ACC112 (cell line): ENCODE results near the gene RPL36.

Source experiments
- H2AFZ ChIP-seq: fragments of 200-600 bp; sonication (generic); one replicate; pipeline ENCODE4 v1.6.0; 2017; ENCODE audit warnings: antibody characterized with exemption, low read length; ENCODE audit not compliant: unreplicated experiment
- H3K27ac ChIP-seq: fragments of 200-600 bp; sonication (generic); 2 replicates; pipeline ENCODE4 v1.5.1; 2014; ENCODE audit warnings: low read depth, mild to moderate bottlenecking, antibody characterized with exemption, low read length, moderate library complexity
- H3K27me3 ChIP-seq: fragments of 200-600 bp; sonication (generic); 2 replicates; pipeline ENCODE4 v1.6.1; 2014; ENCODE audit warnings: mild to moderate bottlenecking, antibody characterized with exemption, low read length, moderate library complexity, mixed read lengths; ENCODE audit not compliant: insufficient read depth
- H3K36me3 ChIP-seq: fragments of 200-600 bp; sonication (generic); 2 replicates; pipeline ENCODE4 v1.6.1; 2016; ENCODE audit warnings: mild to moderate bottlenecking, antibody characterized with exemption, low read length, moderate library complexity, mixed read lengths; ENCODE audit not compliant: insufficient read depth
- H3K4me1 ChIP-seq: fragments of 200-600 bp; sonication (generic); one replicate; pipeline ENCODE4 v1.6.1; 2016; ENCODE audit warnings: low read length, mixed read lengths; ENCODE audit not compliant: insufficient read depth, unreplicated experiment, control insufficient read depth
- H3K4me3 ChIP-seq: fragments of 200-600 bp; sonication (generic); 2 replicates; pipeline ENCODE4 v1.5.1; 2014; ENCODE audit warnings: mild to moderate bottlenecking, low read depth, low read length
- H3K79me2 ChIP-seq: fragments of 200-600 bp; sonication (generic); one replicate; pipeline ENCODE4 v1.6.0; 2016; ENCODE audit warnings: low read length; ENCODE audit not compliant: control insufficient read depth, unreplicated experiment, insufficient read depth

RPL36 gene

DNA sequence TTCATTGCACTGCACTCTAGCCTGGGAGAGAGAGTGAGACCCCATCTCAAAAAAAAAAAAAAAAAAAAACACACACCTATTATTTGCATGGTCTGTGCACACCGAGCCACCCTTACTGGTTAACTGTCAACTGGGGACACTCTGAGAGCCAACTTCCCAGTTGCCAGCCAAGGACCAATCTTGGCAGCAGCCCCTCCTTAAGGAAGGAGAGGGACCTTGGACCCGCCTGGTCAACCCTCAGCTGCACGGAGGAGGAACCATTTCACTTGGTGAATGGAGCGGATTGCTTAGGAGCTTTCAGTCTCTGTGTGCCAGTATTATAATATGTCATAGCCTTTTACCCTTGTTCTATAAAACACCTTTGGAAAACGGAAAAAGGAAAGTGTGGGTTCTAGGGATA is 34.7 kb upstream of the RPL36 start:
- Histone ChIP-seq H3K4me1 (no peaks in the 10 kb centered on the region), H3K4me3 (no peak overlapping the region), H2AFZ (no peak overlapping the region), H3K27ac (no peak overlapping the region), H3K27me3 (no peaks in the 10 kb centered on the region), H3K79me2 (no peaks in the 10 kb centered on the region), H3K36me3 (0 out of 2 replicates have a peak, but pooled peaks cover 3% of the 10 kb centered on the region)

- no peak overlapping the region for H3K27ac ChIP-seq
- H3K4me1 ChIP-seq = peaks cover 4% of the 10 kb centered on the region
- H3K79me2 ChIP-seq = no peaks in the 10 kb centered on the region
- no peak overlapping the region for H2AFZ ChIP-seq
- H3K36me3 ChIP-seq = peaks cover 11% of the 10 kb centered on the region; the same call in 1 of the 2 replicates
- no peak overlapping the region for H3K4me3 ChIP-seq
- no peaks in the 10 kb centered on the region for H3K27me3 ChIP-seq
Observed at GRCh38 chr19:5661483-5661882, 28.6 kb upstream of the RPL36 start.

DNA sequence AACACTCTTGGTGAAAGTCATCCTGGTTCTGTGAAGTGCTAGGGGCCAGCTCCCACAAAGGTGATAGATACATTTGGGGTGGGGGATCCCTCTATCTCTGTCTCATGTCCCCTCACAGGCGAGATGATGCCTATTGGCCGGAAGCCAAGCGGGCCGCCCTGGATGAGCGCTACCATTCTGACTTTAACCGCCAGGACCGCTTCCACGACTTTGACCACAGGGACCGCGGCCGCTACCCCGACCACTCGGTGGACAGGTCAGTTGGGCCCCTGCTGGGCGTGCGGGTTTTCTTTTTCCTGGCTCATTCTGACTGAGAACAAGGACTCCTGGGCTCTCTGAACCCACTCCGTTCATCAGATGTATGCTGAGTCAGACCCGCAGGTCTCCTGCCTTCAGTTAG is 26.2 kb upstream of the RPL36 start:
- H3K36me3 ChIP-seq = peaks cover 12% of the 10 kb centered on the region; the same call in 1 of the 2 replicates
- H3K79me2 ChIP-seq = no peaks in the 10 kb centered on the region
- H3K4me3 ChIP-seq = no peak overlapping the region
- peaks cover 4% of the 10 kb centered on the region for H3K4me1 ChIP-seq
- no peaks in the 10 kb centered on the region for H3K27me3 ChIP-seq
- no peak overlapping the region for H3K27ac ChIP-seq
- no peak overlapping the region for H2AFZ ChIP-seq

DNA sequence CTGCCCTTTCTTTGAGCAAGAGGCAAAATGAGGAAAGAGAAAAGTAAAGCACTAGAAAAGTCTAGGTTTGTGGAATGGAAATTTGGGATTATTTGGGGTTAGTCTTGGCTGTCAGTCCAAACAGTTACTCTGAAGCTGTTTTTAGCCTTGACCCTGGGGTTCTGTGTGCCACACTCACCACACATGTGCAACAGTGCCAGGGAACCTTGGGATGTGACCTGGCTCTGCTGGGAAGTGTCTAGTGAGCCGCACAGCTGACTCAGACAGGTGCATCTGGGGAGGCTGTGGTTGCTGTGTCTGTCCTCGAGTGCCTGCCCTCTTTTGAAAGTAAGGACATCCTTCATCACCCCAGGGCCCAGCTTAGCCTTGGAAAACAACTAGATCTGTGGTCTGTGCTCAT is 25.6 kb upstream of the RPL36 start:
- peaks cover 12% of the 10 kb centered on the region; the same call in 1 of the 2 replicates for H3K36me3 ChIP-seq
- H3K79me2 ChIP-seq = no peaks in the 10 kb centered on the region
- H3K4me3 ChIP-seq = no peak overlapping the region
- no peak overlapping the region for H3K27ac ChIP-seq
- no peaks in the 10 kb centered on the region for H3K27me3 ChIP-seq
- H3K4me1 ChIP-seq = peaks cover 4% of the 10 kb centered on the region
- H2AFZ ChIP-seq = no peak overlapping the region

DNA sequence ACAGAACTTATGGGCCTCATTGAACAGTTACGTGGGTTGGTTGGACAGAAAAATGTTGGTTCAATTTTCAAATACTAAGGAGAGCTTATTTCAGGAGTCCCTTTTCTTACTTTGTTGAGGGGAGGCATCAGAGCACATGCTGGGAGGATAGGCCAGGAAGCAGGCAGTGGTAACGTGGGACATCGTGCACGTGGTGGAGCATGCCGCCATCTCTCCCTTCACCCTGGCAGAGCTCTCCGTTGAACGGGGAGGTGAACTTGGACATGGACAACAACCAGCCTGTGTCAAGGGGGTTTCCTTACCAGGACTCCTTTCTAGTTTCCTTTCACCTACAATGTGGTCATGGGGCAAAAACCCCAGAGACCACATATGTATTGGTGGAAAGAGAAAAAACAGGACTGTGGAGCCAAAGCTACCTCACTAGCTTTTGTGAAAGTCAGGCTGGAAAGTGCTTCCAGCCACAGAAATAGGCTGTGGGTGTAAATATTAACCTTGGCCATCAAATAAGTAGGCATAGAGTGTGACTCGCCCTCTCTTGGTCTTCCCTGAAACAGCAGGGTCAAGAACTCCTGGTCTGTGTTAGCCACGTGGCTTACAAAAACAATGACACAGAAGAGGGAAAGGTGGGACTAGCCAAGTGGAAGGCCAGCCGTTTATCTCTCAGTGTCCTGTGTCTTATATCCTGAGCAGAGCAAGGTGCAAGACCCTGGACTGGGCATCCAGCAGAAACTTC is 24.1 kb upstream of the RPL36 start:
- Histone ChIP-seq H3K4me1 (peaks cover 4% of the 10 kb centered on the region), H3K27ac (peak overlapping the region; percentile 41; the same call in 1 of the 2 replicates), H3K27me3 (no peaks in the 10 kb centered on the region), H3K79me2 (no peaks in the 10 kb centered on the region), H3K36me3 (peaks cover 12% of the 10 kb centered on the region; the same call in 1 of the 2 replicates), H3K4me3 (no peak overlapping the region), H2AFZ (no peak overlapping the region)

DNA sequence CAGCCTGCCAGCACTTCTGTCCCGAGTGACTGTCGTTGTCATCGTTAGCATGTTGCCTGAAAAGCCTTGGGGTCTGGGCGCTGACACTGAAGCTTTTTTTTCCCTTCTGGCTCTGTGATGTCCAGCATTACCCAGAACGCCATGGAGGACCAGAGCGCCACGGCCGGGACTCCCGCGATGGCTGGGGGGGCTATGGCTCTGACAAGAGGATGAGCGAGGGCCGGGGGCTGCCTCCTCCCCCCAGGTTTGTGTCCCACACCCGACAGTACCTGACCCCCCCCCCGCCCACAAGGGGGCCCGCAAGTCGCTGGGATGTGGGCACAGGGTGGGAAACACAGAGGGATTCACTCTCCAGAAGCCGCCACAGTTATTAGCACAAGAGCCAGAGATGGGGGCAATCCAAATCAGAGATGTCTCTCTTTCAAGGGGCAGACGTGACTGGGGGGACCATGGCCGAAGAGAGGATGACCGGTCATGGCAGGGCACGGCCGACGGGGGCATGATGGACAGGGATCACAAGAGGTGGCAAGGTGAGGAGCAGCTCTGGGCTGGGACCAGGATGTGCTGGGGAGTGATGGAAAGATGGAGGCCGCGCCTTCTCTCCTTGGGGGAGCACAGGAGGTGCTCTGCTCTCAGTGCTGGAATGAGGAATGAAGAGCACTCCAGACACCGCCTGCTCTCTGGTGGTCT is 23.0 kb upstream of the RPL36 start:
- Histone ChIP-seq H3K79me2 (no peaks in the 10 kb centered on the region), H2AFZ (no peak overlapping the region), H3K4me1 (peaks cover 4% of the 10 kb centered on the region), H3K36me3 (peaks cover 12% of the 10 kb centered on the region; the same call in 1 of the 2 replicates), H3K27ac (no peak overlapping the region), H3K4me3 (no peak overlapping the region), H3K27me3 (no peaks in the 10 kb centered on the region)

DNA sequence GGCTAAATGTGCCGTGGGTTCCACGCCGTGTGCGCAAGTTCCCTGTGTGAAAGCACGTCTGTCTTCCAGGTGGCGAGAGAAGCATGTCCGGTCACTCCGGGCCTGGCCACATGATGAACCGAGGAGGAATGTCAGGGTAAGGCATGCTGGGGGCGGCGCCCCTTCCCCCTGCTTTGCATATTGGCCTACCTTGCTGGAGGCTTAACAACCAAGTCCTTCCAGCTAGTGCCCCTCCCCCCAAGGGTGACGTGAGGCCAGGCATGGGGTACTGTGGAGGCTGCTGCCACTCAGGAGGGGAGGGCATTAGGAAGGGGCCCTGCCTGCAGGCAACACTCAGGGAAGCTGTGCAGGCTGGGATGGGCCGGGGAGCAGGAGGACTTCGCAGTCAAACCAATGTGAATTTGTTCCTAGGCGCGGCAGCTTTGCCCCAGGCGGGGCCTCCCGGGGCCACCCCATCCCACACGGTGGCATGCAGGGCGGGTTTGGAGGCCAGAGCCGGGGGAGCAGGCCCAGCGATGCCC is 22.3 kb upstream of the RPL36 start:
- no peaks in the 10 kb centered on the region for H3K79me2 ChIP-seq
- H3K4me1 ChIP-seq = peaks cover 4% of the 10 kb centered on the region
- H3K36me3 ChIP-seq = peaks cover 12% of the 10 kb centered on the region; the same call in 1 of the 2 replicates
- H2AFZ ChIP-seq = no peak overlapping the region
- no peaks in the 10 kb centered on the region for H3K27me3 ChIP-seq
- H3K27ac ChIP-seq = no peak overlapping the region
- H3K4me3 ChIP-seq = no peak overlapping the region

DNA sequence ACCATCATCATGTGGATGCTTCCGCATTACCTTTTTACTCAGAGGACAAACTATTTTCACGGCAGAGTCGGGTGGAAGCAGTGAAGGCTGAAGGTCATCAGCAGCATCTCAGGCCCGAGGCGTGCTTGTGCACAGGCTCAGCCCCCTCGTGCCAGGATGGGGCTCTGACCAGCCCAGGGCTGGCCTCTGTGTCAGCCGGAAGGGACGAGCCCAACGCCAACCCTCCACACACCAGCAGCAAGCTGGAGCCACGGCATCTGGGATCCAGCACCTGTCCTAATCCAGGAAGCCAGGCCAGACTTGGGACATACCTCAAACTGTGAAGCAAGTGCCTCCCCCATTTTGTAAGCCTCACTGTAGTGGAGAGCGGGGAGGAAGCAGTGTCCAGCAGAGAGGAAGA is 20.9 kb upstream of the RPL36 start:
- Histone ChIP-seq H3K4me1 (peaks cover 4% of the 10 kb centered on the region), H2AFZ (no peak overlapping the region), H3K79me2 (no peaks in the 10 kb centered on the region), H3K27me3 (no peaks in the 10 kb centered on the region), H3K27ac (no peak overlapping the region), H3K36me3 (0 out of 2 replicates have a peak, but pooled peaks cover 10% of the 10 kb centered on the region), H3K4me3 (no peak overlapping the region)

GRCh38 chr19:5671600-5671999 is 18.5 kb upstream of the RPL36 start:
- Histone ChIP-seq H3K79me2 (no peaks in the 10 kb centered on the region), H2AFZ (no peak overlapping the region), H3K36me3 (0 out of 2 replicates have a peak, but pooled peaks cover under 1% of the 10 kb centered on the region), H3K4me1 (no peaks in the 10 kb centered on the region), H3K27me3 (no peaks in the 10 kb centered on the region), H3K27ac (no peak overlapping the region), H3K4me3 (no peak overlapping the region)

- H3K36me3 ChIP-seq = no peaks in the 10 kb centered on the region
Observed at GRCh38 chr19:5672708-5673459, 17.2 kb upstream of the RPL36 start.

More at GRCh38 chr19:5672708-5673459, 17.2 kb upstream of the RPL36 start:
- no peak overlapping the region for H3K27ac ChIP-seq
- no peaks in the 10 kb centered on the region for H3K27me3 ChIP-seq
- H3K4me1 ChIP-seq = no peaks in the 10 kb centered on the region
- H3K4me3 ChIP-seq = no peak overlapping the region
- no peak overlapping the region for H2AFZ ChIP-seq
- no peaks in the 10 kb centered on the region for H3K79me2 ChIP-seq
